ENCODE results near the gene OTOA.
"Not testable (repeated sequence)": the region's sequence is repeated elsewhere in the genome, so short reads cannot be mapped to it uniquely, and the experiment has no call there.

The OTOA gene

GRCh38 chr16:21770584-21770983, 106.8 kb downstream of the OTOA start:
- not testable (repeated sequence) for H3K9me3 ChIP-seq (ENCODE audit: control insufficient read depth, low read length); H3K27ac ChIP-seq (ENCODE audit: low read depth, low read length, severe bottlenecking); H3K36me3 ChIP-seq (ENCODE audit: control insufficient read depth, insufficient read depth, low read length); H3K4me3 ChIP-seq (ENCODE audit: extremely low read depth, insufficient read depth, low read length, poor library complexity, severe bottlenecking); H3K4me1 ChIP-seq (ENCODE audit: control insufficient read depth, insufficient read depth, low read length, poor library complexity, severe bottlenecking)
- WGBS, 2 experiments (ENCODE audit: insufficient coverage in 2 of 2): no CpG with 5 or more reads among the region's 5 CpGs

DNA sequence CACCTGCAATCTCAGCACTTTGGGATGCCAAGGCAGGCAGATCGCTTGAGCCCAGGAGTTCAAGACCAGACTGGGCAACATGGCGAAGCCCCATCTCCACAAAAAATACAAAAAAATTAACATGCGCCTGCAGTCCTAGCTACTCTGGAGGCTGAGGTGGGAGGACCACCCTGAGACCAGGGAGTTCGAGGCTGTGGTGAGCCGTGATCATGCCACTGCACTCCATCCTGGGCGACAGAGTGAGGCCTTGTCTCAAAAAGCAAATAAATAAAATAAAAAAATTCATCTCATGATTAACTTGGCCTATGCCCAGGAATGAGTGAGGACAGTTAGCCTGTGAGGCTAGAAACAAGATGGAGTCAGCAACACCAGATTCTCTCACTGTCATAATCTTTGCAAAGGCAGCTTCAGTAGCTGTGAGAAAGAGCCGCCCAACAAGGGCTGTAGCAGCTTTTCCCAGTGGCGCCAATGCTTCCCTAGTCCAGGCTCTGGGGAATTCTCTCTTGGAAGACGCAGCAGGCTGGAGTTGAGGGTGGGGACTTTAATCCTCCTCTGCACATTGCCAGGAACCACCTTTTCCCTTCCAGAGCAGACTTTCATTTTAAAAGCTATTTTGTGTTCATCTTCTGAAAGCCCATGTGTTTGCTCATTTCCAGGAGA, 108.9 kb downstream of the OTOA start:
- H3K9me3 ChIP-seq (ENCODE audit: control insufficient read depth, low read length); H3K4me3 ChIP-seq (ENCODE audit: extremely low read depth, insufficient read depth, low read length, poor library complexity, severe bottlenecking); H3K36me3 ChIP-seq (ENCODE audit: control insufficient read depth, insufficient read depth, low read length); H3K4me1 ChIP-seq (ENCODE audit: control insufficient read depth, insufficient read depth, low read length, poor library complexity, severe bottlenecking); H3K27ac ChIP-seq (ENCODE audit: low read depth, low read length, severe bottlenecking): not testable (repeated sequence)
- 81 to 88% methylated on average over 3 to 4 of the region's 9 CpGs for WGBS, 2 experiments (ENCODE audit: insufficient coverage in 2 of 2)

DNA sequence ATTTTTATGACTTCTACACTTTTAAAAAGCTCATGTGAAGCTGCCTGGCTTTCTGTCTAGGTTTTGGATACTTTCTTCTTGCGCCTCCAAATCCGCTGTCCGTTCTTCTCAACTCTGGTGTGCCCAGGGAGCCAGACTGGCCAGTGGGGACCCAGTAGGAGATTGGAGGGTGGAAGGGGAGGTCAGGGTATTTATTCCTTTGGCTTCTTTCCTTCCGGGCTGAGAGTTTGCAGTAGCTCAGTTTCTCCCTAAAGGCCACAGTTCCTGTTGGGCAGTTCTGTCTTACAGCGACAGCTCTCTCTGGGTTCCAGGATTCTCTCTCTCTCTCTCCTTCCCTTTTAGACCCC, 109.4 kb downstream of the OTOA start:
- not testable (repeated sequence) for H3K36me3 ChIP-seq (ENCODE audit: control insufficient read depth, insufficient read depth, low read length); H3K4me1 ChIP-seq (ENCODE audit: control insufficient read depth, insufficient read depth, low read length, poor library complexity, severe bottlenecking); H3K27ac ChIP-seq (ENCODE audit: low read depth, low read length, severe bottlenecking); H3K4me3 ChIP-seq (ENCODE audit: extremely low read depth, insufficient read depth, low read length, poor library complexity, severe bottlenecking); H3K9me3 ChIP-seq (ENCODE audit: control insufficient read depth, low read length)
- WGBS, 2 experiments (ENCODE audit: insufficient coverage in 2 of 2): 92 to 100% methylated on average over 3 to 4 of the region's 5 CpGs

GRCh38 chr16:21780525-21780924, 116.8 kb downstream of the OTOA start:
- H3K4me3 ChIP-seq (ENCODE audit: extremely low read depth, insufficient read depth, low read length, poor library complexity, severe bottlenecking); H3K36me3 ChIP-seq (ENCODE audit: control insufficient read depth, insufficient read depth, low read length); H3K9me3 ChIP-seq (ENCODE audit: control insufficient read depth, low read length); H3K4me1 ChIP-seq (ENCODE audit: control insufficient read depth, insufficient read depth, low read length, poor library complexity, severe bottlenecking); H3K27ac ChIP-seq (ENCODE audit: low read depth, low read length, severe bottlenecking): not testable (repeated sequence)
- WGBS, 2 experiments (ENCODE audit: insufficient coverage in 2 of 2): no CpG with 5 or more reads among the region's 5 CpGs

GRCh38 chr16:21790506-21790905, 126.7 kb downstream of the OTOA start:
- H3K9me3 ChIP-seq (ENCODE audit: control insufficient read depth, low read length); H3K4me1 ChIP-seq (ENCODE audit: control insufficient read depth, insufficient read depth, low read length, poor library complexity, severe bottlenecking); H3K4me3 ChIP-seq (ENCODE audit: extremely low read depth, insufficient read depth, low read length, poor library complexity, severe bottlenecking); H3K36me3 ChIP-seq (ENCODE audit: control insufficient read depth, insufficient read depth, low read length); H3K27ac ChIP-seq (ENCODE audit: low read depth, low read length, severe bottlenecking): not testable (repeated sequence)
- no CpG with 5 or more reads among the region's 1 CpG for WGBS, 2 experiments (ENCODE audit: insufficient coverage in 2 of 2)

- 80% methylated on average over 1 of the region's 3 CpGs; no CpG with 5 or more reads in 1 of the 2 experiments for WGBS, 2 experiments (ENCODE audit: insufficient coverage in 2 of 2)
These were observed 129.5 kb downstream of the OTOA start for GRCh38 chr16:21793310-21793709.

DNA sequence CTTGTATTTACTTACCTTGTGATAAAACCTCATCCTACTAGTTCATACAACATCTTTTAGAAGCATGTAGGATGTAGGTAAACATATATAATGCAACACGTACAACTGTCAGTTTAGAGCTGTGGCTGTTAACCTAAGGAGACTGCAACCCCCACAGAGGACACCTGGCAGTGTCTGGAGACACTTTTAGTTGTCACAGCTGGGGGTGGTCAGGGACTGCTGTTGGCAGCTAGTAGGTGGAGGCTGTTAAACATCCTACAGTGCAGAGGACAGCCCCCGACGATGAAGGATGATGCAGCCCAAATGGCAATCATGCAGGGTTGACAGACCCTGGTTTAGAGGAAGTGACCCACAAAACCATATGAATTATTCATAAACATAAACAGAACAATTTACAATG, 134.8 kb downstream of the OTOA start:
- not testable (repeated sequence) for H3K27ac ChIP-seq (ENCODE audit: low read depth, low read length, severe bottlenecking); H3K36me3 ChIP-seq (ENCODE audit: control insufficient read depth, insufficient read depth, low read length); H3K9me3 ChIP-seq (ENCODE audit: control insufficient read depth, low read length); H3K4me3 ChIP-seq (ENCODE audit: extremely low read depth, insufficient read depth, low read length, poor library complexity, severe bottlenecking); H3K4me1 ChIP-seq (ENCODE audit: control insufficient read depth, insufficient read depth, low read length, poor library complexity, severe bottlenecking)
- WGBS, 2 experiments (ENCODE audit: insufficient coverage in 2 of 2): no CpG with 5 or more reads among the region's 3 CpGs

More at GRCh38 chr16:21793310-21793709, 129.5 kb downstream of the OTOA start:
- not testable (repeated sequence) for H3K9me3 ChIP-seq (ENCODE audit: control insufficient read depth, low read length); H3K27ac ChIP-seq (ENCODE audit: low read depth, low read length, severe bottlenecking); H3K36me3 ChIP-seq (ENCODE audit: control insufficient read depth, insufficient read depth, low read length); H3K4me1 ChIP-seq (ENCODE audit: control insufficient read depth, insufficient read depth, low read length, poor library complexity, severe bottlenecking); H3K4me3 ChIP-seq (ENCODE audit: extremely low read depth, insufficient read depth, low read length, poor library complexity, severe bottlenecking)

DNA sequence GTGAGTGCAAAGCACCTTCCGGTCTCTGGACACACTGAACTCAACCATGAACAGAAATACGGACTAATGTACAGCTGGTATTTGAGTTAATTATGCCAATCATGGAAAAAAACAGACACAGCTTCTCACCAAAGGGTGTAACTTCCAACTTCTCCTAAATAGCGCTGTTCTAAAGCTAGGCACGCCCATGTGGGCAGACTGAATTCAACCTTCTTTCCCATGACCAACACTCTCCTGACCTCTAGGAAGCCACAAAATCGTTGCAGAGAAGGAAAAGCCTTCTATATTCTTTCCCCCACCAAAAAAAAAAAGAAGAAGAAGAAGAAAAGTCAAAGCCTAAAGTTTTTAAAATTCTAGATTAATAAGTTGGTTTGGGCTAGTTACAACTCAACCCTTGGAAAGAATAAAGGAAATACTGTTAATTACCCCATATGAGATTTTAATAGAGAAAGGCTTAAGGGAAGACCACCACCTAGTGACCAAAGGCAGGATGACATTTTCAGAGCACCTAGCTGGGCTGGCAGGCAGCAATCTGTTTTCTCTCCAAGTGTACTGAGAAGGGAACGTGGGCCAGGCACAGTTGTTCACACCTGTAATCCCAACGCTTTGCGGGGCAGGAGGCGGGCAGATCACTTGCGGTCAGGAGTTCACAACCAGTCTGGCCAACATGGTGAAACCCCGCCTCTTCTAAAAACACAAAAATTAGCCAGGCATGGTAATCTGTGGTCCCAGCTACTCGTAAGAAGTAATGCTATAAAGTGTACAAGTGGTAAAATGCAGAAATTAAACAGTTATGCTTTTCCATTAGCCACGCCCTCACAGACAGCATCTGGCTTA, 138.0 kb downstream of the OTOA start:
- H3K27ac ChIP-seq (ENCODE audit: low read depth, low read length, severe bottlenecking); H3K4me3 ChIP-seq (ENCODE audit: extremely low read depth, insufficient read depth, low read length, poor library complexity, severe bottlenecking); H3K9me3 ChIP-seq (ENCODE audit: control insufficient read depth, low read length); H3K36me3 ChIP-seq (ENCODE audit: control insufficient read depth, insufficient read depth, low read length); H3K4me1 ChIP-seq (ENCODE audit: control insufficient read depth, insufficient read depth, low read length, poor library complexity, severe bottlenecking): not testable (repeated sequence)
- 58% methylated on average over 4 of the region's 13 CpGs; no CpG with 5 or more reads in 1 of the 2 experiments for WGBS, 2 experiments (ENCODE audit: insufficient coverage in 2 of 2)

- not testable (repeated sequence) for H3K4me3 ChIP-seq (ENCODE audit: extremely low read depth, insufficient read depth, low read length, poor library complexity, severe bottlenecking); H3K36me3 ChIP-seq (ENCODE audit: control insufficient read depth, insufficient read depth, low read length); H3K4me1 ChIP-seq (ENCODE audit: control insufficient read depth, insufficient read depth, low read length, poor library complexity, severe bottlenecking); H3K27ac ChIP-seq (ENCODE audit: low read depth, low read length, severe bottlenecking); H3K9me3 ChIP-seq (ENCODE audit: control insufficient read depth, low read length)
- WGBS, 2 experiments (ENCODE audit: insufficient coverage in 2 of 2): no CpG with 5 or more reads among the region's 2 CpGs
These were observed 138.6 kb downstream of the OTOA start for GRCh38 chr16:21802375-21802663.
